Prostate gland (tissue), 2 donors: Measurements from ENCODE around the gene TCF4.

Experiments used
- CTCF ChIP-seq, 4 experiments: fragments of 200-600 bp in 2 of 4; fragments of 450-650 bp in 2 of 4; sonication (generic) in 2 of 4; IDR thresholded peaks; 1 replicate in 3 of 4; 2 replicates in 1 of 4; pipeline ENCODE4 v1.5.1; 2016 to 2019; ENCODE audit warnings: antibody characterized with exemption in 4 of 4, mild to moderate bottlenecking in 2 of 4, moderate library complexity in 2 of 4
- POLR2A ChIP-seq: fragments of 450-650 bp; IDR thresholded peaks from one replicate; pipeline ENCODE4 v1.6.1; 2016; ENCODE audit warnings: antibody characterized with exemption, mild to moderate bottlenecking

- TF ChIP-seq CTCF (IDR thresholded peaks at IDR 0.05) (no peak), POLR2A (no peak)
These were observed 12.9 kb downstream of the TCF4 start for GRCh38 chr18:55575066-55575465.
